Lower lobe of right lung (tissue), 2 donors: ENCODE measurements around the gene H1-8. TPM values are rescaled to one million over a fixed set of nuclear protein-coding genes. Genes with fewer than 3 reads are reported as not detected.
A peak's percentile ranks its signal among the peaks of the same experiment; 100 is the strongest.

ENCODE experiments used
- ATAC-seq, 2 donors: fragments of 200-7000 bp; cut with Tn5 transposase; one replicate each; pipeline ENCODE4 v1.9.1; 2020 to 2022; ENCODE audit warnings: mild to moderate bottlenecking in 2 of 2, moderate library complexity in 2 of 2
- DNase-seq: peaks from one replicate; pipeline ENCODE4 v3.0.0-alpha.2; 2020
- H3K27ac ChIP-seq: fragments of 200-600 bp; one replicate; pipeline ENCODE4 v1.8.0; 2022
- H3K27me3 ChIP-seq: fragments of 200-600 bp; one replicate; pipeline ENCODE4 v1.8.0; 2022; ENCODE audit warnings: low read depth
- H3K36me3 ChIP-seq: fragments of 200-600 bp; one replicate; pipeline ENCODE4 v1.8.0; 2022; ENCODE audit warnings: mild to moderate bottlenecking
- H3K4me1 ChIP-seq: fragments of 200-600 bp; one replicate; pipeline ENCODE4 v1.8.0; 2022
- H3K4me3 ChIP-seq: fragments of 200-600 bp; one replicate; pipeline ENCODE4 v1.8.0; 2022; ENCODE audit warnings: mild to moderate bottlenecking
- H3K9me3 ChIP-seq: fragments of 200-600 bp; one replicate; pipeline ENCODE4 v1.8.0; 2022
- CTCF ChIP-seq: fragments of 200-600 bp; IDR thresholded peaks from one replicate; pipeline ENCODE4 v1.8.0; 2022; ENCODE audit warnings: antibody characterized with exemption, mild to moderate bottlenecking
- intact Hi-C: fragments of 100-400 bp; cut with DNase I; formaldehyde crosslinking; loops from one replicate; pipeline ENCODE4 v1.11.0; 2022
- total RNA-seq: library from RNA; stranded (reverse); fragmentation: NEBNext Ultra II Directional; extraction: Animal tissue kit (Norgen Biotek cat#: 25700); gene quantifications from one replicate; pipeline ENCODE4 v1.2.1, GENCODE V29; 2021
- donor health status: DM: no; HTN: yes; CAD: no; lungs with severe emphysema.

H1-8 gene
- total RNA-seq, 1 donor from 2014 or later = not detected

GRCh38 chr3:129522953-129523352 lies 20.0 kb upstream of the H1-8 start:
- intact Hi-C loops = no loop called here
- DNase-seq (no peak), ATAC-seq (no peak)
- H3K4me1 ChIP-seq = no peaks in the 10 kb centered on the region
- TF ChIP-seq CTCF = no peak
- no peaks in the 10 kb centered on the region for H3K27me3 ChIP-seq
- peaks cover 12% of the 10 kb centered on the region for H3K36me3 ChIP-seq
- H3K4me3 ChIP-seq = no peak overlapping the region
- H3K9me3 ChIP-seq = no peaks in the 10 kb centered on the region
- no peak overlapping the region for H3K27ac ChIP-seq

GRCh38 chr3:129524081-129524480 lies 18.9 kb upstream of the H1-8 start:
- no peaks in the 10 kb centered on the region for H3K9me3 ChIP-seq
- intact Hi-C loops = no loop called here
- no peaks in the 10 kb centered on the region for H3K27me3 ChIP-seq
- no peak for TF ChIP-seq CTCF
- no peaks in the 10 kb centered on the region for H3K4me1 ChIP-seq
- no peak for ATAC-seq
- no peak overlapping the region for H3K27ac ChIP-seq
- H3K4me3 ChIP-seq = no peak overlapping the region
- peaks cover 9% of the 10 kb centered on the region for H3K36me3 ChIP-seq
- DNase-seq = no peak

GRCh38 chr3:129525341-129525968 lies 17.5 kb upstream of the H1-8 start:
- intact Hi-C loops = no loop called here
- TF ChIP-seq CTCF = no peak
- DNase-seq (no peak), ATAC-seq (no peak)
- no peaks in the 10 kb centered on the region for H3K4me1 ChIP-seq
- no peak overlapping the region for H3K4me3 ChIP-seq
- no peaks in the 10 kb centered on the region for H3K27me3 ChIP-seq
- no peaks in the 10 kb centered on the region for H3K36me3 ChIP-seq
- no peak overlapping the region for H3K27ac ChIP-seq
- H3K9me3 ChIP-seq = no peaks in the 10 kb centered on the region

GRCh38 chr3:129526121-129526900 lies 16.7 kb upstream of the H1-8 start:
- Histone ChIP-seq H3K4me1 (no peaks in the 10 kb centered on the region), H3K9me3 (no peaks in the 10 kb centered on the region), H3K36me3 (no peaks in the 10 kb centered on the region), H3K27ac (no peak overlapping the region), H3K4me3 (no peak overlapping the region), H3K27me3 (no peaks in the 10 kb centered on the region)
- intact Hi-C loops = no loop called here
- DNase-seq (no peak), ATAC-seq (peak; percentile 71 to 78)
- TF ChIP-seq CTCF = no peak

- Histone ChIP-seq H3K4me3 (no peak overlapping the region), H3K27ac (no peak overlapping the region), H3K27me3 (no peaks in the 10 kb centered on the region), H3K4me1 (no peaks in the 10 kb centered on the region), H3K36me3 (no peaks in the 10 kb centered on the region), H3K9me3 (no peaks in the 10 kb centered on the region)
- TF ChIP-seq CTCF = no peak
- ATAC-seq (no peak), DNase-seq (no peak)
- intact Hi-C loops = no loop called here
These were observed 15.7 kb upstream of the H1-8 start for GRCh38 chr3:129527262-129527661.
